Hematopoietic multipotent progenitor cell treated with erythropoietin and hydrocortisone succinate and interleukin-3 and kit ligand, for 6 days (in vitro differentiated cells): Measurements from ENCODE around the gene LRP4.
A peak's percentile ranks its signal among the peaks of the same experiment; 100 is the strongest.

Source experiments
- DNase-seq: peaks from one replicate; pipeline ENCODE4 v3.0.0-alpha.2; 2015

LRP4 gene

DNA sequence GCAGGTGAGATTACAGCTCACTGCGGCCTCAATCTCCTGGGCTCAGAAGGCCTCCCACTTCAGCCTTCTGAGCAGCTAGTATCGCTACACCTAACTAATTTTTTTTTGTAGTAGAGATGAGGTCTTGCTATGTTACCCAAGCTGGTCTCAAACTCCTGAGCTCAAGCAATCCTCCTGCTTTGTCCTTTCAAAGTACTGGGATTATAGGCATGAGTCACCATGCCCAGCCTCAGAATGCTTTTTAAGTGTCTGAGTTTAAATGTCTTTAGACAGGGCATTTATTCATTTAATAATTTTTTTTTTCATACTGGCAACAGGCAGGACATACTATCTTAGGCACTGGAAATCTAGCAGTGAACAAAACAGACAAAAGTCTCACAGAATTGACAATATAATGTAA lies 27.7 kb downstream of the LRP4 start:
- no peak for DNase-seq

DNA sequence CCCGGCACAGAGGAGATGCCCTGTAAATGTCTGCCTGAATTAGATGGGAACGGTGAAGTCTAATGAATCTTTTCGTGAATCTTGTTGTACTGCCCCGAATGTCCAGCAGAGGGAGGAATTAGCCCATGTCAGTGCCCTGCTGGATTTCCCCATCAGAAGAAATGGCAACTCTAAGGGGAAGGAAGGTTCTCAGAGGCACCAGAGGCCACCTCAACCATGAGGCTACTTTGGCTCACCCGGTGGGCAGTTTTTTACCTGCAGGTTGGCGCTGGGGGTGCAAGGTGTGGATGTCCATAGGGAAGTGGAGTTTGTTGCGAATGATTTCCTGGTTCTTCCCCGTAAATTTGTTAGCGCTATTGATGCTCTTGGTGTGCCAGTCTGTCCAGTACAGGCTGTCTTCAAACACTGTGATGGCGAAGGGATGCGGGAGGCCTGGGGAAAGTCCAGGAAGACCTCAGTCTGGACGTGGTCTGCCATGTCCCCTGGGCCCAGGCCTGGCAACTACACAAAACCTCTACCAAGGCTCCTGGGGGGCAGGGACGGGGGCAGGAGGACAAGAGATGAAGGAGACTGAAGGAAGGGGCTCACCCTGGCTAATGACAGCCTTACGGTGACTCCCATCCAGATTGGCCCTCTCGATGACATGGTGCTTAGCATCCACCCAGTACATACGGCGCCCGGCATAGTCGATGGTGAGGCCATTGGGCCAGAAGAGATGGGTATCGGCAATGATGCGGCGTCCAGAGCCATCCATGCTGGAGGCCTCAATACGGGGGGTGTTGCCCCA lies 28.5 kb downstream of the LRP4 start:
- DNase-seq, result peak; percentile 89

GRCh38 chr11:46889251-46889650 lies 29.1 kb downstream of the LRP4 start:
- no peak for DNase-seq

GRCh38 chr11:46888636-46889035 lies 29.7 kb downstream of the LRP4 start:
- no peak for DNase-seq

DNA sequence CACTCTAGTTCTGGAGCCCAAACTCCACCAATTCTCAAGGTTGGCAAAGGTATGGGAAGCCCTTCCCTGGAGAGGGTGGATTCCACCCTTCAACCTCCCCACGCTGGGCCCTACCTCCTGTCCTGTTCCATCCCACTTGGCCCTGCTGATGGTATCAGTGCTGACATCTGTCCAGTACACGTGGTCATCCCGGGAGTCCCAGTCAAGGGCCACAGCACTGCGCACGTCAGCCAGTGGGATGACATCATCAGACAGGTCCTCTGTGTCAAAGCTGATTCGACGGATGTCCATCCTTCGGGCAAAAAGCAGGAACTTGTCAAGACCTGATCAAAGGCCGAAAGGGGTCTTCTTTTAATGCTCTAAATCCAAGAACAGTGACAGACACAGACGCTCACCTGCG lies 32.1 kb downstream of the LRP4 start:
- DNase-seq, result no peak

DNA sequence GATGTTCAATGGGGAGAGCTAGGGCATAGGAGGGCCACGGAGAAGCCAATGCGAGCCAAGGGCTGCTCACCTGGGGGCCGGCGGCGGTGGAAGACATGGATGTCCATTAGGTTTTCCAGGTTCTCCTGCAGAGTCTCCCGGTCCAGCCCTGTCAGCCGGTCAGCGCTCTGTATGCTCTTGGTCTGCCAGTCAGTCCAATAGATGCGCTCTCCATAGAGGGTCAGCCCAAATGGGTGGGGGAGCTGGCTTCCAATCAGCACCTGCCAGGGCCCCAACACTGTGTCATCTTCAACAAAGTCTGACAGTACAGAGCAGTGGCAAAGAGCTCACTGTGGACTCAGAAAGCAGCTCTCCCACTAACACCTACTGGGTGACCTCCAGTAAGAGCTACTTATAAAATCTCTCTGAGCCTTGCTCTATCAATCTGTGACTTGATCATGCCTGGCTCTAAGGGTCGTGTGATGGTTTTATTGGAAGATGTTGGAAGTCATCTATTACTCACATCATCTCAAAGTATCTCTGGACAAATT lies 39.2 kb downstream of the LRP4 start:
- DNase-seq, result no peak

- no peak for DNase-seq
These were observed 40.8 kb downstream of the LRP4 start for GRCh38 chr11:46877580-46877979.

DNA sequence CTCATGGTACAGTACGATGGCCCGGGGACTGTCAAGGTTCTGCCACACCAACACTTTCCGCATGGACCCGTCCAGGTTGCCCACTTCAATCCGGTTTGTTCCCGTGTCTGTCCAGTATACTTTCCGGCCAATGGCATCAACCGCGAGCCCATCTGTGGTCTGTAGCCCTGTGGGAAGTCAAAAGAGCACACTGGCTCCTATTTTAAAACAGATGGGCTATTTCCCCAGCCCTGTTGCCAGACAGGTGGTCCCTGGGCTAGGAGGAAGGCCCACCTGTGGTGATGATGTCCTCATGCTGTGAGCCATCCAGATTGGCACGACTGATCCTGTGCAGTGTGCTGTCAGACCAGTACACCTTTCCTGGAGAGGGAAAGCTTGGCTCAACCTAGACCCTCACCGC lies 41.9 kb downstream of the LRP4 start:
- no peak for DNase-seq

DNA sequence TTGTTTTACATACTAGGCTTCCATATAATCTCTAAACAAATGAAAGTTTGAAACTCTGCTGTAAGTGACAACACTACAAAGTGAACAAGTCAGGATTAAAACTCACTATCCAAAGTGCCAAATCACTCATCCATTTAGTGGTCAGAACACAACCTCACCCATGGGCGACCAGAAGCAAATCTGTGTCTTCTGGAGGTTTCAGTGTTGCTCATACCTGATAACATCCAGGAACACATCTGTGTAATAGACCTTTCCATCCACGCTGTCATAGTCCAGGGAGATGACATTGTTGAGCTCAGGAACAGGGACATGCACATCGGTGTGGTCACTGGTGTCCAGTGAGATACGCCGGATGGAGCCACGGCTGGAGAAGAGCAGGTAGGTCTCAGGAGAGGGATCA lies 43.8 kb downstream of the LRP4 start:
- no peak for DNase-seq

DNA sequence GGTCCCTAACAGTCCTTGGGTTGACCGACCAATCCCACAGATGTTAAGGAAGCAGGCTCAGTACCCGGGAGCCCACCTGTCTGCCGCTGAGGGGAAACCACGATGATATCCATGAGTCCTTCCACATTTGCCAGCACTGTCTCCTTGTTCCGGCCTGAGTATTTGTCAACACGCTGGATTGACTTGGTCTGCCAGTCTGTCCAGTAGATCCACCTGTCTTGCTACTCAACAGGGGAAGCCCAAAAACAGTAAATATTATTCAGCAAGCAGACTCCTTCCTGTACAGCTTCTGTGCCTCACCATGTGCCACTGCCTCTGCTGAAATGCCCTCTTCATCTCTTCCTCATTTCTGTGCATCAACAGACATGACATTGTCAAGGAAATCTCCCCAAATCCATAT lies 49.4 kb downstream of the LRP4 start:
- DNase-seq, result no peak

DNA sequence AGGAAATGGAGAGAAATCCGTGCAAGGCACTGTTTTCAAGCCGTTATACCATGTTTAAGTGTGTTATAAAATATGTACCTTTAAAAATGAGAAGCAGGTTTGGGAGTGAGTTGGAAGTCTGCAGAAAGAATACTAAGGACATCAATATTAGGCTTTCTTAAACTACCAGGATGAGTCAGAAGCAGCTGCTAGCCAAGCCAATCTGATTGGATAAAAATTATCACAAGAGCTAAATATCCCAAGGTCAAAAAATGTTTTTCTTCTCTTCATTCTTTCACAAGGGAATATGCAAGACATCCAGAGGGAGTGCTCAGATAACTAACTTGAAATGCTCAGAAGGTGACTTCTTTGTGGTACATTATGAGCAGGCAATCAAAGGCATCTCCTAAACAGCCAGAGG lies 53.0 kb downstream of the LRP4 start:
- DNase-seq, result no peak

DNA sequence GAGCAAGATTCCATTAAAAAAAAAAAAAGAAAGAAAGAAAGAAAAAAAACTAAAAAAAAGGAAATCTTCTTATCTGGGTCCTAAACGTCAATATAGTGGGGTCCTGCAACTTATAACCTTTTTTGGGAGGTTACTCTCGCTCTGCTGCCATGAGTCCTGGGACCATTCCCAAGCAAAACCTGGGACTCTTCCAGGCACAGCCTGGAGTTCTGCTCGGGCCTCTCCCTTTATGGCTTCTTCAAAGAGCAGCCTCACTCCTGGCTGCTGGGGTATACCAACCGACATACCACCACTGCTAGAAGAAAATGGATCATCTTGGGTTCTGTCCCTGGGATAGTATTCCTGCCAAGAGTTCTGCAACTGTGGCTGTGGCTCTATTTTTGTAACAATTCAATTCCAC lies 58.1 kb downstream of the LRP4 start:
- DNase-seq, result no peak

GRCh38 chr11:46858920-46859546 lies 59.3 kb downstream of the LRP4 start:
- no peak for DNase-seq

- no peak for DNase-seq
These were observed 60.7 kb downstream of the LRP4 start for GRCh38 chr11:46857666-46858065.

DNA sequence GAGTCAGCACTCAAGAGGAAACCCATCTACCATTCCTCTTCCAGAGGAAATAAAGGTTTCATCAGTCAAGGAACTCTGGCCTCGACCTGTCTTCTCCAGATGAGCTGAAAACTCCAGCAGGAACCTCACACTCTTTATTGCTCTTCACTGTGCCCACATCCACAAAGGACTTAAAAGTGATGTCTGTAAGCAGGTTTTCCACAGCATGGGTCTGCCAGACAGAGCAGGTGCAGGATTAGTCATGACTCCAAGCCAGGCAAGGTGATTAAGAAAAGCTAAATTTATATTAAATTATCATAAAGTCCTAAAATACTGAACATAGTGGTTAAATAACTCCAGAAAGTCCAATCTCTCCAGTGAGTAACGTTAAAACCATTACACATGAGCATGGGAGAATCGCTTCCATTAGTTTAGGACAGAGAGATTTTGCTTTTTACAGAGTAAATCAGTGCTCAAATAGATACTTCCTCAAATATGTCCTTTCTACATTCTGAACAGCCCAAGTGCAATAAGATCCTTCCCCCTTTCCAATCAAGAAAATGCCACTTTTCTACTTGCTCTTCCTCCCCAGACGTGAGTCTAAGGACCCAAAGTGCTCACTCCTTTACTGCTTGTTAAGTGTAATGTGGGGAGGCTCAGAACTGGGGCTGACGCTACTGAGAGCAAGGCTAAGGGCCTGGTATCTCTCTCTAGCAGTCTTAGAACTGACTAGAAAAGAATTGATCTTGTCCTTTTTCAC lies 61.6 kb downstream of the LRP4 start:
- no peak for DNase-seq

DNA sequence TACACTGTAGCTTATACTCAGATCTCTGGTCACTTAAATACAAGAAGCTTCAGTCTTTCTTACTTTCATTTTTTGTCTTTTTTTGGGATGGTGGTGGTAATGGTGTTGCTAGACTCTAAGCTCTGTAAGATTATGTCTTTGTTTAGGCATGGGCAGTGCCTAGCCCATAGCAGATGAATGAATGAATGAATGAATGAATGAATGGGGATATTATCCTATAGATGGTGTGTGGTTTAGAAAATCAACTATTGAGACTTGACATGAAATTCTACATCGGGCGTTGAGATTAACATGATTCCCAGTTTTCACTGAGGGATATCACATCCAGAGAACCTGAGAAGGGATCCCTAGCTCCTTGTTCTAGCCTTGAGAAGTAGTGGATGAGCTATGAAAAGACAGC lies 62.5 kb downstream of the LRP4 start:
- DNase-seq, result no peak

DNA sequence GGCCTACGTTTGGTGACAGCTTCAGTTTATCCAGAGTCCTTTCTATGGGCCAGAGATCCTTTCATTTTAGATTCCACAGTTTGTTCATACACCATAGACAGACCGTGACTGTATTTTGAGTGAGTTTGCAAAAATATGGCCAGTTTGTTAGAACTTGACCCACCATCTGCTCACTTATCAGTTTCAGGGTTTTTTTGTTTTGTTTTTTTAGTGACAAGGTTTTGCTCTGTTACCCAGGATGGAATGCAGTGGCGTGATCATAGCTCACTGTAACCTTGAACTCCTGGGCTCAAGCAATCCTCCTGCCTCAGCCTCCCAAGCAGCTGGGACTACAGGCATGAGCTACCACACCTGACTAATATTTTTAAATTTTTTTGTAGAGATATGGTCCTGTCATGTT lies 63.2 kb downstream of the LRP4 start:
- DNase-seq, result no peak

DNA sequence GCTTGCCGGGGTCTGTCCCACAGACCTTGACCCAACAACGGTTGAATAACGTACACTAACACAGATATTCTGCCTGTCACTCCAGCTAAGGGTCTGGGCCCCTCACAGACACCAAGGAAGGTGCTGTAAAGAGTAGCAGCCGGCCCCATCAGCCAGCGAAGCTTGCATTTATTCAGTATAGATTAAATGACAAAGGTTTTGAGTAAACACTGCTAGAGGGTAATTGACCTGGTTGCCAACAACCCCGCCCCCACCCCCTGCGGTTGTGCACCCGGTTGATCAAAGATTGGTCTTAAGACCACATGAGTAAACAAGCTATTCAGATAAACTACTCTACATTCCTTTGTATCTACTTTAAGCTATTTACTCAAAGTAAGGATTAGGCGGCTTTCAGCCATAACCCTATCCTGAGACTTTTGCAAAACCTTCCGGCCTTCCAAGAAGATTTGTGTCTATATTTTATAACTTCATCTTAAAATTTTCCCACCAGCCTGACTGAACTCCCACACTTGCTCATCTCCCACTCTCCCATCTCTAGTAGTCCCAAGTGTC lies 67.4 kb downstream of the LRP4 start:
- no peak for DNase-seq

DNA sequence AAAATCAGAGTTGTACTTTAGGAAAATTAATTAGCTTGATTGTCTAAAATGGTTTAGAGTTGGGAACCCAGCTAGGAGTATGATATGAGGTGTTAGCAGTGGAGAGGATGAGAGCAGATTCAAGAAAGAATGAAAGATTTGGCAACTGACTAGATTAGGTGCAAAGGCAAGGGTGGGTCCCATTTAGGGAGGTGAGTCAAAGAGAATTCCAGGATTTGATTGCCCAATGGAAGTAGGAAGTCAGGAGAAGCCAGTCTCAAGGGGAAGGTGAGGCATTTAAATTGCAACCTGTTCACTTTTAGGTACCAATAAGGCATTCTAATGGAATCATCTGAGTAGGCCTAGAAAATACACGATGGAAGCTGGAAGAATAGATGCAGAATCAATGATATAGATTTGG lies 68.7 kb downstream of the LRP4 start:
- no peak for DNase-seq

DNA sequence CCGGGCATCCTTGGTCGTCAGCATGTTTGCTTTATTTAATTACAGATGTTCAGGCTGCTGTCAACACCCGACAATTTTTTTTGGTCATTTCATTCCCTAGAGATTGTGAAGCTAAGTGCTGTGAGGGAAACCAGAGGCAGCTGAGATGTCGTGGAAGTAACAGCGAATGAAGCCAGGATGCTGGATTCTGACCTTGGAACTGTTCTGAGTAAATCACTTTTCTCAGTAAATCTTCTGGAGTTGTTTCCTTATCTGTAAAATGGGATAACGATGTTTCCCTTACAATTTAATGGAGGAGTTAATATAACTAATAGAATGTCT lies 71.9 kb downstream of the LRP4 start:
- DNase-seq, result no peak

GRCh38 chr11:46845740-46846509 lies 72.4 kb downstream of the LRP4 start, which contains the start of gene CKAP5:
CKAP5 (minus strand) TSS chr11:46846280; CDS start chr11:46821231, 25,049 bp downstream.
- peak; percentile 97 for DNase-seq

- no peak for DNase-seq
These were observed 73.0 kb downstream of the LRP4 start for GRCh38 chr11:46845440-46845739.

DNA sequence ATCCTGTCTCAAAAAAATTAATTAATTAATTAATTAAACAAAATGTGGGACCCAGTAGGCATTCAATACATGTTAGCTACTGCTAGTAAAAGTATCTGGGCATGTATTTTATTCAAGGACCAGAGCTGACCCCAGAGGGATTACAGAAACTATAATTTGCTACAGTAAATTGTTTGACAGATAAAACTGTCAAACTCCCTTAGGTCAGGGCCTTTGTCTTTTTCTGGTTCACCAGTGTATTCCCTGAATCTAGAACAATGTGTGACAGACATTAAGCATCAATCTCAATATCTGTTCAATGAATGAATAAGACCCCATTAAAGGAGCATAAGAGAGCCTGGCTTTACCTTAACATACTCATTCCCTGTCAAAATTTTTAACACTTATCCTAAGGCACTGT lies 78.2 kb downstream of the LRP4 start:
- DNase-seq, result no peak
